ENCODE data around the gene GIPC2. TPM values are rescaled to one million over a fixed set of nuclear protein-coding genes. Genes with fewer than 3 reads are reported as not detected.

Gene GIPC2
- total and polyA plus RNA-seq, 9 of the 15 experiments (the other 6 are each of a cell fraction or from before 2014, with no cell fraction given), result 0.01 to 0.05 (median 0.04) TPM; not detected in 3

GRCh38 chr1:78153092-78153736 is 107.4 kb downstream of the GIPC2 start:
- no peak overlapping the region for H3K27ac ChIP-seq (ENCODE audit: extremely low read depth, low read depth, low read length)
- 0% methylated on average over 4 of the region's 4 CpGs for WGBS (ENCODE audit: insufficient coverage, low coverage, missing lambda C conversion rate)
- no peak overlapping the region for H3K4me2 ChIP-seq (ENCODE audit: insufficient read depth, low read length)
- no peak for DNase-seq (ENCODE audit: extremely low read depth in 1 of 4, low spot score in 3 of 4)
- no TSS peak for BruUV-seq (replicated peaks)
- FAIRE-seq, result no peak
- intact Hi-C loops (cut with micrococcal nuclease) (no loop called here), in situ Hi-C loops (cut with MboI) (no loop called here)
- no peaks in the 10 kb centered on the region for H3K79me2 ChIP-seq (ENCODE audit: control insufficient read depth, insufficient read depth, low read length)
- TF ChIP-seq ZNF316 (IDR thresholded peaks at IDR 0.05) (no peak), CEBPB (tag; IDR thresholded peaks at IDR 0.05) (no peak), KLF13 (tag; IDR thresholded peaks at IDR 0.05; ENCODE audit: borderline replicate concordance, low read depth) (no peak), ZNF41 (CRISPR knock-in tag; conservative IDR thresholded peaks at IDR 0.05) (no peak), SPI1 (IDR thresholded peaks at IDR 0.05; ENCODE audit: borderline replicate concordance, low read depth, low read length) (no peak), CHD2 (IDR thresholded peaks at IDR 0.05; ENCODE audit: low read depth, low read length) (no peak), ZBTB34 (CRISPR knock-in tag; IDR thresholded peaks at IDR 0.05) (no peak), POLR2A (conservative IDR thresholded peaks at IDR 0.05) (no peak), ZNF668 (CRISPR knock-in tag; IDR thresholded peaks at IDR 0.05) (no peak), U2AF1 (optimal IDR thresholded peaks at IDR 0.05; ENCODE audit: low read depth, low read length) (no peak), MIER1 (IDR thresholded peaks at IDR 0.05; ENCODE audit: low read depth) (no peak), CBFB (CRISPR knock-in tag; IDR thresholded peaks at IDR 0.05) (no peak), ZNF174 (CRISPR knock-in tag; IDR thresholded peaks at IDR 0.05) (no peak), FOXK2 (conservative IDR thresholded peaks at IDR 0.05 in 1 of 2, IDR thresholded peaks at IDR 0.05 in 1 of 2; ENCODE audit: low read depth in 2 of 2) (no peak), ZNF699 (CRISPR knock-in tag; IDR thresholded peaks at IDR 0.05; ENCODE audit: insufficient replicate concordance) (no peak), ILF3 (IDR thresholded peaks at IDR 0.05; ENCODE audit: borderline replicate concordance) (no peak)
- no peaks in the 10 kb centered on the region for H3K9me1 ChIP-seq (ENCODE audit: control insufficient read depth, insufficient read depth, low read length)
- POLR2A ChIA-PET, result no interaction called here
- no peak for ATAC-seq
- CTCF ChIA-PET (ENCODE audit: low intra/inter-chr PET ratio), result no interaction called here
- no peaks in the 10 kb centered on the region for H3K4me1 ChIP-seq (replicated peaks in 1 of 2; ENCODE audit: control insufficient read depth in 2 of 2, insufficient read depth in 2 of 2, low read length in 2 of 2)
- H3K27me3 ChIP-seq (ENCODE audit: control insufficient read depth in 2 of 2, insufficient read depth in 2 of 2, low read length in 2 of 2), result no peaks in the 10 kb centered on the region
- H2AFZ ChIP-seq (ENCODE audit: low read depth, low read length), result no peak overlapping the region
- H3K9ac ChIP-seq (ENCODE audit: insufficient read depth in 1 of 2, low read depth in 2 of 2, low read length in 2 of 2), result no peak overlapping the region
- no peaks in the 10 kb centered on the region for H3K9me3 ChIP-seq (replicated peaks; ENCODE audit: control insufficient read depth, insufficient read depth, low read depth, low read length)
- H3K36me3 ChIP-seq (ENCODE audit: control insufficient read depth, insufficient read depth, low read length), result no peaks in the 10 kb centered on the region
- no peak overlapping the region for H3K4me3 ChIP-seq
- H4K20me1 ChIP-seq (replicated peaks; ENCODE audit: control insufficient read depth, insufficient read depth, low read length), result no peaks in the 10 kb centered on the region

All from K562 (cell line).